Kidney epithelial cell (primary cell): Measurements from ENCODE around the gene CYP4F2. TPM values are rescaled to one million over a fixed set of nuclear protein-coding genes. Genes with fewer than 3 reads are reported as not detected.
"Not testable (repeated sequence)": the region's sequence is repeated elsewhere in the genome, so short reads cannot be mapped to it uniquely, and the experiment has no call there.

ENCODE experiments used
- DNase-seq: peaks from one replicate; pipeline ENCODE4 v3.0.0-alpha.2; 2010; ENCODE audit warnings: low read depth
- H3K27me3 ChIP-seq: 2 replicates; pipeline ENCODE4 v1.6.0; 2011; ENCODE audit warnings: low read length; ENCODE audit not compliant: control insufficient read depth, insufficient read depth
- H3K36me3 ChIP-seq: 2 replicates; pipeline ENCODE4 v1.5.1; 2011; ENCODE audit warnings: low read length; ENCODE audit not compliant: control insufficient read depth, insufficient read depth
- H3K4me3 ChIP-seq: 2 replicates; pipeline ENCODE4 v1.5.1; 2011; ENCODE audit warnings: low read depth, mild to moderate bottlenecking, control low read depth, low read length
- total RNA-seq: library from RNA; depleted of rRNA; stranded (reverse); fragments of >200 nt; gene quantifications from 2 replicates; pipeline ENCODE4 v1.2.3, GENCODE V29; 2015
- TF ChIP-seq, protein P1 (sequence below): IDR thresholded peaks from 2 replicates; pipeline ENCODE4 v1.5.1; 2011; ENCODE audit warnings: mild to moderate bottlenecking, moderate library complexity, low read length, control low read depth, inconsistent platforms; ENCODE audit not compliant: insufficient read depth, poor library complexity, severe bottlenecking

The CYP4F2 gene
- total RNA-seq, 1 donor from 2014 or later, result not detected

DNA sequence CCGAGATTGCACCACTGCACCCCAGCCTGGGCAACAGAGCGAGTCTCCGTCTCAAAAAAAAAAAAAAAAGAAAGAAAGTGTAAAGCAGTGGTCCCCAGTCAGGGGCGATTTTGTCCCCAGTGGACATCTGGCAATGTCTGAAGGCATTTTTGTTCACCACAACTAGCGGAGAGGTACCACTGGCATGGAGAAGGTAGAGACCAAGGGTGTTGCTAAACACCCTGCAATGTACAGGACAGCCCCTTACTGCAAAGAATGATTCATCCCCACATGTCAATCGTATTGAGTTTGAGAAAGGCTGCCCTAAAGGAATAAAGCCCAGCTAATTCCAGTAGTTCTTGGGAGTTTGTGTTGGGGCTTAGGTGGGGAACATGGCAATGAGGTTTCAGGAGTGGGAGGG, 38.7 kb downstream of the CYP4F2 start:
- TF ChIP-seq, protein P1, sequence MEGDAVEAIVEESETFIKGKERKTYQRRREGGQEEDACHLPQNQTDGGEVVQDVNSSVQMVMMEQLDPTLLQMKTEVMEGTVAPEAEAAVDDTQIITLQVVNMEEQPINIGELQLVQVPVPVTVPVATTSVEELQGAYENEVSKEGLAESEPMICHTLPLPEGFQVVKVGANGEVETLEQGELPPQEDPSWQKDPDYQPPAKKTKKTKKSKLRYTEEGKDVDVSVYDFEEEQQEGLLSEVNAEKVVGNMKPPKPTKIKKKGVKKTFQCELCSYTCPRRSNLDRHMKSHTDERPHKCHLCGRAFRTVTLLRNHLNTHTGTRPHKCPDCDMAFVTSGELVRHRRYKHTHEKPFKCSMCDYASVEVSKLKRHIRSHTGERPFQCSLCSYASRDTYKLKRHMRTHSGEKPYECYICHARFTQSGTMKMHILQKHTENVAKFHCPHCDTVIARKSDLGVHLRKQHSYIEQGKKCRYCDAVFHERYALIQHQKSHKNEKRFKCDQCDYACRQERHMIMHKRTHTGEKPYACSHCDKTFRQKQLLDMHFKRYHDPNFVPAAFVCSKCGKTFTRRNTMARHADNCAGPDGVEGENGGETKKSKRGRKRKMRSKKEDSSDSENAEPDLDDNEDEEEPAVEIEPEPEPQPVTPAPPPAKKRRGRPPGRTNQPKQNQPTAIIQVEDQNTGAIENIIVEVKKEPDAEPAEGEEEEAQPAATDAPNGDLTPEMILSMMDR, result no peak
- DNase-seq, result no peak
- Histone ChIP-seq H3K36me3 (no peaks in the 10 kb centered on the region), H3K4me3 (no peak overlapping the region), H3K27me3 (no peaks in the 10 kb centered on the region)

DNA sequence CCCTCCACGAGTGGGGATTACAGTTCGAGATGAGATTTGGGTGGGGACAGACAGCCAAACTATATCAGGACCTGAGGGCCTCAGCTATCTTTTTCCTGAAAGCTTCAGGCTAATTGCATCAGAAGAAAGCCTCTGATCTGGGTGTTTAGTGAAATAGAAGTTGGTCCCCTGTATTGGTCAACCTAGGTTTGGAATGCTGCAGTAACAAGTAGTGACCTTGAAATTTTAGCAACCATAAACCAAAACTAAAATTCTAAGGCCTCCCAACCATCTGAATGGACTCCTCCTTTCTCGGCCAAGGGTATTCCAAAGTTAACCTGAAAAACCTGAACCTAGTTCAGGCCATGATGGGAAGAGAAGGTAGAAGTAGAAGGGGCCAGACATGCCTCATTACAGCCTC, 47.5 kb downstream of the CYP4F2 start:
- no peaks in the 10 kb centered on the region for H3K36me3 ChIP-seq
- no peaks in the 10 kb centered on the region for H3K27me3 ChIP-seq
- H3K4me3 ChIP-seq, result no peak overlapping the region
- TF ChIP-seq, protein P1, result no peak
- DNase-seq, result no peak

DNA sequence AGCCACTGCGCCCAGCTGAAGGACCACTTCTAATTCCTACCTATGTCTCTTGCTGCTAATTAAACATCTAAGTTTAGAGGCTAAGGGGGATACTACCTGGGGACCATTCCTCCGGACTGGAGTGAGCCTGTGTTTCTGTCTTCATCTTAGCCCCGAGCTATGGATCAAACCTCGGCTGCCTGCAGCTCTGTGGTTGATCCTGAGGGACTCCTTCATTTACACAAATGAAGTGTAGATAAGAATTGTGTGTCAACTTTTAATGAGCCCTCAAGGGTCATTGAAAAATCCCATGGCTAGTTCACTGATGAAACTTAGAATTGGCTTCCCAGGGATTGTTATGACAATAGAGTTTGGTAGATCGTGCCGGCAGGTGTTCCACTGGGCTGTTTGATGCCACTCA, 51.0 kb downstream of the CYP4F2 start:
- DNase-seq, result no peak
- TF ChIP-seq, protein P1, result no peak
- H3K36me3 ChIP-seq, result no peaks in the 10 kb centered on the region
- no peaks in the 10 kb centered on the region for H3K27me3 ChIP-seq
- H3K4me3 ChIP-seq, result no peak overlapping the region

DNA sequence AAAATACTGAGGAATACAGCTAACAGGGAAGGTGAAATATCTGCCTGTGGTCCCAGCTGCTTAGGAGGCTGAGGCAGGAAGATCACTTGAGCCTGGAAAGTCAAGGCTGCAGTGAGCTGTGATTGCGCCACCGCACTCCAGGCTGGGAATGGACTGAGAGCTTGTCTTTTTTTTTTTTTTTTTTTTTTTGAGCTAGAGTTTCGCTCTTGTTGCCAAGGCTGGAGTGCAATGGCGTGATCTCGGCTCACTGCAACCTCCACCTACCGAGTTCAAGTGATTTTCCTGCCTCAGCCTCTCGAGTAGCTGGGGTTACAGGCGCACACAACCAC, 54.0 kb downstream of the CYP4F2 start:
- not testable (repeated sequence) for H3K4me3 ChIP-seq, DNase-seq, H3K27me3 ChIP-seq, H3K36me3 ChIP-seq

DNA sequence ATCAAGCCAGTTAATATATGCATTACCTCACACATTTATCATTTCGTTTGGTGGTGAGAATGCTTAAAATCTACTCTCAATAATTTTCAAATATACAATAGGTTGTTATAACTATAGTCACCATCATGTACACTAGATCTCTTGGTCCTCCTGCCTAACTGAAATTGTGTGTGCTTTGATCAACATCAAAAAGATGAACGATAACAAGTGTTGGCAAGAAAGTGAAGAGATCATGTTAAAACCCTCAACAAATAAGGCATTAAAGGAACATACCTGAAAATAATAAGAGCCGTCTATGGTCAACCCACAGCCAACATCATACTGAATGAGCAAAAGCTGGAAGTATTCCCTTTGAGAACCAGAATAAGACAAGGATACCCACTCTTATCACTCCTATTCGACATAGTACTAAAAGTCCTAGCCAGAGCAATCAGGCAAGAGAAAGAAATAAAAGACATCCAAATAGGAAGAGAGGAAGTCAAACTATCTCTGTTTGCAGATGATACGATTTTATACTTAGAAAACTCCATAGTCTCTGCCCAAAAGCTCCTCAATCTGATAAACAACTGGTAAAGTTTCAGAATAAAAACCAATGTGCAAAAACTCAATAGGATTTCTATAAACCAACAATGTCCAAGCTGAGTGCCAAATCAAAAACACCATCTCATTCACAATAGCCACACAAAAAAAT, 54.5 kb downstream of the CYP4F2 start:
- TF ChIP-seq, protein P1, result no peak
- DNase-seq, result no peak
- Histone ChIP-seq H3K36me3 (no peaks in the 10 kb centered on the region), H3K27me3 (no peaks in the 10 kb centered on the region), H3K4me3 (no peak overlapping the region)

DNA sequence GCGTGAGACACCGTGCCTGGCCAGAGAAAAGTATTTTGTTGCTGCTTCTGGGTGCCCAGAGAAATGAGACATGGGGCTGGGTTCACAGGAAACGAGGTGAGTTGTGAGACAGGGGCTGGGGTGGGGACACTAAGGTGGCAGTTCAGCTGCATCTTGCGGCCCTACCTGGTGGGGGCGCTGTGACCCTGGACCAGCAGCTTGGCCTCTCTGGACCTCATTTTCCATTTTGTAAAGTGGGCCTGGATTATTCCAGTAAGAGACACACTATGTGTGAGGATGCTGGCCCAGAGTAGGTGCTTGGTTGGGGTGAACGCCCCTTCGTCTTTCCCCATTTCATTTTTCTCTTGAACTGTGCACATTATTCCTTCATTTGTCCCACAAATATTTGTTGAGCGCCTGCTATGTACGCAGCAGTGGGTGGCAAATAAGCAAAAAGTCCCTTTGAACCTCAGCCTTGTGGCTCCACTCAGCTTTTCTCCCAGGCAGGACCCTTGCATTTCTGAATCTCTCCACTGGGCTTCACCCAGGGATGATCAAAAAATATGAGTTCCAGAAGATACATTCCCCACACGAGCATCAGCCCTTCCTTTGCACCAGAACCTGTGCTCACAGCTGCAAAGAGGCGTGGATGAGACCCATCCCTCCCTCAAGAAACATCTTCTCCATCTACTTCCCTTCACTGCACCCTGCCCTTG, 55.9 kb downstream of the CYP4F2 start:
- TF ChIP-seq, protein P1, result no peak
- no peak for DNase-seq
- Histone ChIP-seq H3K36me3 (no peaks in the 10 kb centered on the region), H3K4me3 (no peak overlapping the region), H3K27me3 (no peaks in the 10 kb centered on the region)
